Medulla oblongata (tissue), 1 donor: ENCODE measurements around the gene NCAPH2.

Experiments
- DNase-seq: peaks from one replicate; pipeline ENCODE4 v3.0.0-alpha.2; 2015; ENCODE audit errors: extremely low spot score

NCAPH2 gene

GRCh38 chr22:50570861-50571260 is 62.8 kb downstream of the NCAPH2 start:
- DNase-seq, result no peak

DNA sequence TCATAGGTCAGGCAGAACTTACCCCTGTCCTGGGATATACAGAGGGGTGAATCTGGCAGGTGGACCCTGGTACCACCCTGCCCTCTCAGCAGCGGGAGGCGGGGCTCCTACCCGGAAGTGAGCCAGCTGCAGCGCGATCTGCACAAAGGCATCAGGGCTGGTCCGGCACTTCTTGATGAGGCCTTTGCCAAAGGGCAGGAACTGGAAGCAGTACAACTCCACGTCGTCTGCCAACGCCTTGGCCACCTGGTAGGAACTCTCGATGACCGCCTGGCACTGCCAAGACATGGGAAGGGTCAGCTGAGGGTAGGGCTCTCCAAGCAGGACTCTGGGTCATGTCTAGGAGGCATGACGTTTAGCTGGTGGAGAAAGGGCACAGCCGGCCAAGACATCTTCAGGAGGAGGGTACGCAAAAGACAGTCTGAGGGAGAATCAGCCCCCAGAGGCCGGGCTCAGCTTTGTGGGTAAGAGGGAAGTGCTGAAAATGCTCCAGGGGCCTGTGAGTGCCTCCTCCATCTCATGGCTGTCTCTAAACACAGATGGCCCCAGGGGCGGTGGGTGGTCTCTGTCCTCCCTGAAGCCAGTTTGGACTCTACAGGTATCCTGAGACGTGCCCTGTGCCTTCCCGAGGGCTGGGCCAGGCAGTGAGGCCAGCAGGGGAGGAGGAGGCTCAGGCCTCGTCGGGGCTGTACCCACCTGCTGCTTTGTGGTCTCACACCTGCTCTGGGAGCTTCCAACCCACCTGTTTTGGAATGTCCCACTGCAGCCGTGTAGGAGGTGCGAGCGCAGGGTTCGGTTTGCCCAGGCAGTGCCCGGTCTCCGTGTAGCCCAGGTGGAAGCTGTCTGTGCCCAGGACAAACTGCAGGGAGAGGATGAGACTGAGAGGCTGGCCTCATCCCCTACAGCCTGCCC is 63.5 kb downstream of the NCAPH2 start:
- DNase-seq, result no peak

DNA sequence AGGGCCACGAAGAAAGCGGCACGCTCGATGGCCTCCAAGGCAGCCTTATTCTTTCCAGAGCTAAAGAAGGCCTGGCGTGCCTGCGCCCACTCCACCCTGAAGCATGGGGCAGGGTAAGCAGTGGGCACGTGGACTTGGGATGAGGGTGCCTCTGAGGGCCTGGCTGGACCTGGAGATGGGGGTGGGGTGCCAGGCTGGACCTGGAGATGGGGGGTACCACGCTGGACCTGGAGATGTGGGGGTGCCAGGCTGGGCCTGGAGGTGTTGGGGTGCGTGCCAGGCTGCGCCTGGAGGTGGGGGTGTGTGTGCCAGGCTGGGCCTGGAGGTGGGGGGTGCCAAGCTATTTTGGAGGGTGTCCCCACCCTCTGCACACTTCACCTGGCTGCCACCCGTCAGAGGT is 64.9 kb downstream of the NCAPH2 start:
- DNase-seq, result no peak

GRCh38 chr22:50573491-50574382 is 65.7 kb downstream of the NCAPH2 start:
- DNase-seq, result no peak

- no peak for DNase-seq
Measured at GRCh38 chr22:50574383-50574755, 66.3 kb downstream of the NCAPH2 start.
